IPS DF 6.9 (cell line): ENCODE data around the gene HOXA9.

Source experiments
- DNase-seq: peaks from one replicate; pipeline ENCODE4 v3.0.0-alpha.2; 2013; ENCODE audit warnings: low read depth, low spot score
- H3K27ac ChIP-seq: one replicate; pipeline ENCODE4 v1.5.1; 2013; ENCODE audit warnings: low read length, control low read depth
- H3K27me3 ChIP-seq: 2 replicates; pipeline ENCODE4 v1.6.1; 2013; ENCODE audit warnings: mild to moderate bottlenecking, low read length; ENCODE audit not compliant: control insufficient read depth, insufficient read depth
- H3K36me3 ChIP-seq: 2 replicates; pipeline ENCODE4 v1.6.1; 2013; ENCODE audit warnings: low read length; ENCODE audit not compliant: control insufficient read depth, insufficient read depth
- H3K4me1 ChIP-seq: 2 replicates; pipeline ENCODE4 v1.6.1; 2013; ENCODE audit warnings: low read length; ENCODE audit not compliant: control insufficient read depth, insufficient read depth
- H3K4me3 ChIP-seq: 2 replicates; pipeline ENCODE4 v1.5.1; 2013; ENCODE audit warnings: mild to moderate bottlenecking, low read length
- H3K9me3 ChIP-seq: 2 replicates; pipeline ENCODE4 v1.6.1; 2013; ENCODE audit warnings: low read length, inconsistent platforms; ENCODE audit not compliant: control insufficient read depth, insufficient read depth
- WGBS: extraction: QIAGEN DNeasy Blood & Tissue Kit; methylation state at CpG from one replicate; pipeline ENCODE4 v1.1.7; 2013; ENCODE audit warnings: mixed read lengths, missing lambda C conversion rate; ENCODE audit not compliant: insufficient read length, insufficient coverage; 5-methylcytosine and 5-hydroxymethylcytosine counted together

The HOXA9 gene

DNA sequence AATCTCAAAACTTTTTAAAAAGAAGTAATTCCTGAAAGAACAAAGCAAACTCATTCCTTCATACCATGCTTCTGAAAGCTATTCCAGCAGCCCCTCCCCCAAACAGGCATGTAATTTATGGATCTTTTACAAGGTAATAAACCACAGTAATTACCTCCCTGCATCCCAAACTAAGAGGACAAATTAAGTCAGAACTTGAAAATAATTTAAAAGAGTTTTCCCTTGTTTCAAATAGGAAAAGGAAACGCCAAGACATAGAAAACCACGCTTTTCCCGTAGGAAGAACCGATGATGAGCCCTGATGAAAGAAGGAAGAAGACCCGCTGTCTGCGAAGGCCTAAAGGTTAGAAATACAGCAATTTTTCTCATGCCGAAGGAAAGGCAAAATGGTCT lies 43.7 kb downstream of the HOXA9 start:
- DNase-seq: no peak
- Histone ChIP-seq H3K4me3 (no peak overlapping the region), H3K4me1 (peaks cover 2% of the 10 kb centered on the region; the same call in 1 of the 2 replicates), H3K36me3 (no peaks in the 10 kb centered on the region), H3K27ac (no peak overlapping the region), H3K27me3 (peaks cover 99% of the 10 kb centered on the region), H3K9me3 (no peaks in the 10 kb centered on the region)
- WGBS: no CpG with 5 or more reads among the region's 7 CpGs

DNA sequence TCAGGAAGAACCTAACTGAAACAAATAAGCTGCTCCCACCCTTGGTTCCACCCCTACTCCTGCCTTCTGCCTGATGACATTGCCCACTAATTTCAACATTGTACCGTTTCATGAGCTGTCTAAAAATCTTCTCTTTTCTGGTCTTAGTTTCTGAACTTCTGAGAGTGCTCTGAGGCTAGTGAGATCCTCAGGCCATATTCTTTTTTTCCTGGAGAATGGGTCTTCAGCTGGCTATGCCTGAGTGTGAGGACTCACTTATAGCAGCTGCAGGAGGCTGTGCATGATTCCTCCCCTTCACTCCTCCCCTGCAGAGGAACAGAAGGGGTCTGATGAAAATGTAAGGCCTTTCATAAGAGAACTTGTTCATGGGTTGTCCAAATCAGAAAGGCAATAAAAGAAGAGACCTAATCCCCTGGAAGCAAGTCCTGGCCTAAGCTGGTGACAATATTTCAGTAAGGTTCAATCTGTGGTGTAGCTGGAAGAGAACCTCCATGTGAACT lies 45.9 kb downstream of the HOXA9 start:
- H3K27ac ChIP-seq: no peak overlapping the region

GRCh38 chr7:27118580-27118979 lies 46.8 kb downstream of the HOXA9 start:
- Histone ChIP-seq H3K27me3 (peaks cover 95% of the 10 kb centered on the region), H3K9me3 (no peaks in the 10 kb centered on the region), H3K4me1 (peaks cover 2% of the 10 kb centered on the region; the same call in 1 of the 2 replicates), H3K27ac (no peak overlapping the region), H3K4me3 (no peak overlapping the region), H3K36me3 (no peaks in the 10 kb centered on the region)
- WGBS: no CpG with 5 or more reads among the region's 3 CpGs
- no peak for DNase-seq

More for the DNA sequence above, 45.9 kb downstream of the HOXA9 start:
- DNase-seq: no peak
- Histone ChIP-seq H3K4me3 (no peak overlapping the region), H3K27me3 (peaks cover 99% of the 10 kb centered on the region), H3K4me1 (peaks cover 2% of the 10 kb centered on the region; the same call in 1 of the 2 replicates), H3K9me3 (no peaks in the 10 kb centered on the region), H3K36me3 (no peaks in the 10 kb centered on the region)
- no CpG with 5 or more reads among the region's 1 CpG for WGBS

- Histone ChIP-seq H3K9me3 (no peaks in the 10 kb centered on the region), H3K4me1 (peaks cover 2% of the 10 kb centered on the region; the same call in 1 of the 2 replicates), H3K4me3 (no peak overlapping the region), H3K36me3 (no peaks in the 10 kb centered on the region), H3K27me3 (peaks cover 95% of the 10 kb centered on the region), H3K27ac (no peak overlapping the region)
- WGBS: no CpG with 5 or more reads among the region's 19 CpGs
- no peak for DNase-seq
These were observed 47.3 kb downstream of the HOXA9 start for GRCh38 chr7:27117887-27118491.

GRCh38 chr7:27116962-27117886 lies 48.1 kb downstream of the HOXA9 start:
- Histone ChIP-seq H3K27ac (no peak overlapping the region), H3K4me1 (peaks cover 2% of the 10 kb centered on the region; the same call in 1 of the 2 replicates), H3K4me3 (no peak overlapping the region), H3K9me3 (no peaks in the 10 kb centered on the region), H3K27me3 (peaks cover 95% of the 10 kb centered on the region), H3K36me3 (no peaks in the 10 kb centered on the region)
- DNase-seq: no peak
- no CpG with 5 or more reads among the region's 12 CpGs for WGBS

- Histone ChIP-seq H3K4me3 (no peak overlapping the region), H3K27ac (no peak overlapping the region)
- WGBS: no CpG with 5 or more reads among the region's 20 CpGs
These were observed 49.0 kb downstream of the HOXA9 start for GRCh38 chr7:27116031-27116961.

GRCh38 chr7:27115221-27116026 lies 49.9 kb downstream of the HOXA9 start:
- no peak for DNase-seq
- no CpG with 5 or more reads among the region's 45 CpGs for WGBS

More at GRCh38 chr7:27116031-27116961, 49.0 kb downstream of the HOXA9 start:
- H3K9me3 ChIP-seq: no peaks in the 10 kb centered on the region
- H3K36me3 ChIP-seq: no peaks in the 10 kb centered on the region
- no peak for DNase-seq
- H3K4me1 ChIP-seq: peaks cover 2% of the 10 kb centered on the region; the same call in 1 of the 2 replicates
- peaks cover 95% of the 10 kb centered on the region for H3K27me3 ChIP-seq

GRCh38 chr7:27114881-27115220 lies 50.5 kb downstream of the HOXA9 start:
- H3K4me3 ChIP-seq: no peak overlapping the region
- H3K9me3 ChIP-seq: no peaks in the 10 kb centered on the region
- no CpG with 5 or more reads among the region's 6 CpGs for WGBS
- peaks cover 94% of the 10 kb centered on the region for H3K27me3 ChIP-seq
- H3K27ac ChIP-seq: no peak overlapping the region
- no peaks in the 10 kb centered on the region for H3K36me3 ChIP-seq
- peaks cover 2% of the 10 kb centered on the region; the same call in 1 of the 2 replicates for H3K4me1 ChIP-seq
- no peak for DNase-seq

More at GRCh38 chr7:27115221-27116026, 49.9 kb downstream of the HOXA9 start:
- H3K36me3 ChIP-seq: no peaks in the 10 kb centered on the region
- H3K9me3 ChIP-seq: no peaks in the 10 kb centered on the region
- peaks cover 2% of the 10 kb centered on the region; the same call in 1 of the 2 replicates for H3K4me1 ChIP-seq
- peaks cover 95% of the 10 kb centered on the region for H3K27me3 ChIP-seq
- H3K27ac ChIP-seq: no peak overlapping the region
- no peak overlapping the region for H3K4me3 ChIP-seq

DNA sequence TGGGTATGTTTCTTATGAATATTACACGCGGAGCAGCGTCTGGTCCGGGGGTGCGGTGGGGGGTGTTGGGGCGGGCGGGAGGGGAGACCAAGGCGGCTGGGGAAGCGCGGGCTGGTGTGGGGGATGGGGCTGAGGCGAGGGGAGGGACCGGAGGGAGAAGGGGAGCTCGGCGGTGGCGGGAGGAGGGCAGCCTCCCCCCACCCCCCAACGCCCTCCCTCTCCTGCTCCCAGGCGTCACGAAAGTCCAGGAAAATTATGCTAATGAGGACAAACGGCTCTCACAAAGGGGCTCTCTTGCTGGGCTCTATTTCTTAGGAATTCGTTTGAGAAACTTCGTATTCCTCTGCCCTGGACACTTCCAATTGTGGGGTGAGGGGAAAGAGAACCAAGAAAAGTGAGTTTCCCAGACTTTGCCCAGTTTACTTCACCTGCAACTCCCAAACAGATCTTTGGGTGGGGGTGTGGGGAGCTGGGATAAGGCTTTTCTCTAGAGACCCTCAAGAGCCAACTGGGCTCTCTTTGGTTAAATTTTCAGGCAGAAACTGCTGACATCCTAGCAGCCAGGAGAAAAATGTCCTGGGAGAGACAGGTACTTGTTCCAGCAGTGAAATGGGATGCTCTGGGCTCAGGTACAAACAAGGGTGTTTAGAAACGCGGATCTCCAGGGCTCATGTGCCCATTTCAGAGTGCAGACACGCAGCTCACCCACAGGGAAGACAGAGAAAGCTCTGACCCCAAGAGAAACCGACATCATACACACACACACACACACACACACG lies 51.2 kb downstream of the HOXA9 start:
- Histone ChIP-seq H3K36me3 (no peaks in the 10 kb centered on the region), H3K27me3 (peaks cover 94% of the 10 kb centered on the region), H3K27ac (no peak overlapping the region), H3K4me1 (peaks cover 2% of the 10 kb centered on the region; the same call in 1 of the 2 replicates), H3K4me3 (no peak overlapping the region), H3K9me3 (no peaks in the 10 kb centered on the region)
- no peak for DNase-seq
- WGBS: no CpG with 5 or more reads among the region's 26 CpGs
